VCaP (cell line): ENCODE results near the gene FAM171A2.

ENCODE experiments used
- H3K27ac ChIP-seq: fragments of 450-650 bp; 2 replicates; pipeline ENCODE4 v1.5.1; 2017
- CTCF ChIP-seq: fragments of 450-650 bp; conservative IDR thresholded peaks from 2 replicates; pipeline ENCODE4 v1.5.1; 2017; ENCODE audit warnings: mild to moderate bottlenecking, moderate library complexity

FAM171A2 gene

DNA sequence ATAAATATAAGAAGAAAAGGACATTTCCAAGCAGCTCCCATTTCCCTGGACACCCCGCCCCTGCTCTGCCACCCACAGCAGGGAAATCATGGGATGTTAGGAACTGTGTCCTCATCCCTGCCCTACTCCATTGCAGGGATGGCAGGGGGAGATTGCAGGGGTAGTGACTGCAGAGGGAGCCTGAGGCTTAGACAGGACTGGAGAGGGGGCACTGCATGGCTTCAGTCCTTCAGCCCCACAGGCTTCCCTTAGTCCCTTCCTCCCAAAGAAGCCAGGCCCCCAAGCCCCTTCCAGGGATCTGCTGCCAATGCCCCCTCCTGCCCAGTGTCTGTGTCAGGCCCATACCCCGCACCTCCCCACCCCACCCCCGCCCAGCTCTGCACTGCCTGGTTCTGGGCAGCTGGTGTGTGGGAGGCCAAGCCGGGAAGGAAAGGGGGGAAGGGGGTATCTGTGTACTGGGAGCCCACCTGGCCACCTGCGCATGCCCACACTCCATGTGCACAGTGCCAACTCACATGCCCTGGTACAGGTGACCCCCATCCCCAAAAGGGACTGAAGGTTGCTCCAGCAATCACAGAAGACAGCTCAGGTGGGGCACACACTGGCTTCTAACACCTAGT is 52.0 kb downstream of the FAM171A2 start:
- no peak overlapping the region for H3K27ac ChIP-seq
- TF ChIP-seq CTCF = no peak

DNA sequence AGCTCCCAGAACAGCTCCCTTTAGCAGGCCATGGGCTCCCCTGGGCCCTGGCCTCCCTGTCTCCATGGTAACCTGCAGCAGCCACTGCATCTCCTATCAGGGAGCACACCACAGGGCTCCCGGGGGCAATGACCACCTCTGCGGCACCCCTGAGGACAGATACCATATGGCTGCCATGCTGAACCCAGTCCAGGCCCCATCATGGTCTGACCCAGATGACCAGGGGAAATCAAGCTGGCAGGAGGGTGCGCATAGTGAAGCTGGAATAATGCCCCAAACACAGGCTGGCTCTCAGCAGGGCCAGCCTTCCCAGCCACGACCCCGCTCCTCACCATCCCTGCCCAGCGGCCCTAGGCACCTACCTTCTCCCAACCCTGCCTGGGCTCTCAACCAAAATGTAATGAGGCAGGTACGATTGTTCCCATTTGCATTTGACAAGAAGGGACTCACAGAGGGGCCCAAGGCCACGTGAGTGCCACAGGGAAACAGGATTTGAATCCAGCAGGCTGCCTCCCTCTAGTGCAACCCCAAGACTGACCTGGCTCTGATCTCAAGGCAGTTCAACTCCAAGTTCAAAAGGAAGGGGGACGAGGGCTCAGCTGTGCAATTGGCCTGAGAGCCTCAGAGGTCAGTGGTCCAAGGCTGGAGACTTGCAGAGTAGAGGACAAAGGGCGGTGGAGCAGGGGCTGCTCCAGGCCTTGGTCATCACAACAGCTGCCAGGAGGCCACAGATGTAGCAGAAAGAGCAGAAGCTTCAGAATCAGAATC is 52.9 kb downstream of the FAM171A2 start:
- no peak overlapping the region for H3K27ac ChIP-seq
- no peak for TF ChIP-seq CTCF

GRCh38 chr17:44310188-44310587 is 53.5 kb downstream of the FAM171A2 start:
- no peak for TF ChIP-seq CTCF
- H3K27ac ChIP-seq = no peak overlapping the region

DNA sequence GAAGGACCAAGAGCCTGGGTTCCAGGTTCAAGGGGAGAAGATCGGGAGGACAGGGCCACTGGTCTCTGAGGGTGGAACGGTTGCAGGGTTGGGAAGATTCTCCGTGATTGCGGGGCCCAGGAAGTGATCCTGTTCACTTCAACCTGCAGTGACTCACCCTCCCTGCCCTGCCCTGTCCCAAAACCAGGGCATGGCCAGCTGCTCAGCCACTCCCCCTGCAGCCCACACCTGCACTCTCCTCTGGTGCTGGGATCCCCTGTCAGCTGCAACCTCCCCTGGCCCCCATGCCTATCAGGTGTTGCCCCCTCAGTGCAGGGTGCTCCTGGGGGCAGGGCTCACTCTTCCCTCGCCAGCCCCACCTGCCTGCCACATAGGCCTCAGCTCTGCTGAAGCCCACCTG is 54.2 kb downstream of the FAM171A2 start:
- H3K27ac ChIP-seq = no peak overlapping the region
- TF ChIP-seq CTCF = no peak

DNA sequence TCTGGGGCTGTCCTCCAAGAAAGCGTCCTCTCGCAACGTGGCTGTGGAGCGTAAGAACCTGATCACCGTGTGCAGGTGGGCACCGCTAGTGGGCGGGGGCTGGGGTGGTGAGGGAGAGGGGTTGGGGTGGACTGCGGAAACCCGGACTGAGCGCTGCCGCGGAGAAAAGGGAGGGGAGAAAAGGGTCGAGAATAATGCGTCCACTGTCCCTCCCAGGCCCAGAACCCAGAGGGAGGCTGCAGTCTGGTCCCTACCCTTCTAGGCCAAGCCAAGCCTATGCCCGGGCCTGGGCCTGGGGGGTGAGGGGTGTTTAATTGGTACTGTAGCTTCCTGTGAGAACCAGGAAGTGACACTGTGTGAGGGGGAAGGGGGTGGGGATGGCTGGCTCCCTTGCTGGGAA is 54.8 kb downstream of the FAM171A2 start:
- peak overlapping the region; percentile 65; the same call in 1 of the 2 replicates for H3K27ac ChIP-seq
- no peak for TF ChIP-seq CTCF

GRCh38 chr17:44308320-44308818 is 55.3 kb downstream of the FAM171A2 start, which contains the start of gene RUNDC3A:
Gene RUNDC3A, plus strand, starts transcription at chr17:44308601. Its CDS starts 232 bp downstream, at chr17:44308833.
- peak within 1 kb of the TSS; percentile 65 for H3K27ac ChIP-seq
- no peak for TF ChIP-seq CTCF

DNA sequence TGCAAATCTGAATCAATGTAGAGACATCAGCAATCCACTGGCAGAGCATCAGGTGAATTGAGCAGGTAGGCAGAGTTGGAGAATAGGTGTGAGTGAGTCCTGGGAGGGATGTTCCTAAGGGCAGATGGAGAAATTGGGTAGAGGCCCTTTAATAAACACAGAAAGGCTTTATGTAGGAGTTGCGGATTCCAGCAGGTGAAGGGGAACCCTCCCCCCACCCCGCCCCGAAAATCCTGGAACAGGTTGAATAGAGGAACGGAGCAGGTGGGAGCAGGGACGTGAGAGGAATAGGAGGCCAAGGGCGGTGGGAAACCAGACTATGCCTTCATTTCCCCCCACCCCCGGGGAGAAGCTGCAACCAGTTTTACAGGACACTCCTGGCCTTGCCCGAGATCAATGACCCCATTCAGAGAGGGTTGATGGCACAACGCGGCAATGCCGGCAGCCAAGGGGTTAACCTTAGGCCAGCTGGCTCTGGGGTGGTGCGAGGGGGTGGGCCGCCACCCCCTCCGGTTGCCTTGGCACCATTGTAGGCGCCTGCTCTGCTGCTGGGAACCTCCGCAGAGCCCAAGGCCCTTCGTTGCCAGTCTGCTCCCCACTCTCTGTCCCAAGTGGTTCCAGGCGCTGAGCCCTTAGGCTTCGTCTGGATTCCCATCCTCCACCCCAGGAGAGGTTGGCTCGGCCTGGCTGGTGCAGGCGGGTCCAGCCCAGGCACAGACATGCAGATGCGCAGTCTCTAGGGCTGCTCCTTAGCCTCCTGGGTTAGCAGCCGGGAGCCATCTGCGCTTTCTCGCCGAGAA is 56.1 kb downstream of the FAM171A2 start:
- TF ChIP-seq CTCF = no peak
- H3K27ac ChIP-seq = peak overlapping the region; percentile 65
